Brain microvascular endothelial cell (primary cell): Measurements from ENCODE around the gene CLCF1.

ENCODE experiments used
- DNase-seq: peaks from one replicate; pipeline ENCODE4 v3.0.0-alpha.2; 2020
- H3K27ac ChIP-seq: fragments of 250-450 bp; sonication (Bioruptor Pico); 2 replicates; pipeline ENCODE4 v1.5.1; 2020; ENCODE audit warnings: mild to moderate bottlenecking, moderate library complexity
- H3K27me3 ChIP-seq: fragments of 250-450 bp; sonication (Bioruptor Pico); replicated peaks from 2 replicates; pipeline ENCODE4 v1.5.1; 2020; ENCODE audit warnings: mild to moderate bottlenecking
- H3K36me3 ChIP-seq: fragments of 250-450 bp; sonication (Bioruptor Pico); replicated peaks from 2 replicates; pipeline ENCODE4 v1.5.1; 2020; ENCODE audit warnings: mild to moderate bottlenecking
- H3K4me3 ChIP-seq: 2 replicates; pipeline ENCODE4 v1.5.1; 2011; ENCODE audit warnings: low read depth, mild to moderate bottlenecking, control low read depth, low read length, moderate library complexity
- CTCF ChIP-seq: IDR thresholded peaks from 2 replicates; pipeline ENCODE4 v1.5.1; 2011; ENCODE audit warnings: low read depth, mild to moderate bottlenecking, moderate library complexity, low read length, control low read depth, inconsistent platforms; ENCODE audit errors: missing control alignments
- in situ Hi-C: cut with HindIII; loops from 2 replicates; pipeline ENCODE4 v1.10.0; 2017; ENCODE audit warnings: low sequenced_read_pairs, low pct_ligation_motif_present

The CLCF1 gene

DNA sequence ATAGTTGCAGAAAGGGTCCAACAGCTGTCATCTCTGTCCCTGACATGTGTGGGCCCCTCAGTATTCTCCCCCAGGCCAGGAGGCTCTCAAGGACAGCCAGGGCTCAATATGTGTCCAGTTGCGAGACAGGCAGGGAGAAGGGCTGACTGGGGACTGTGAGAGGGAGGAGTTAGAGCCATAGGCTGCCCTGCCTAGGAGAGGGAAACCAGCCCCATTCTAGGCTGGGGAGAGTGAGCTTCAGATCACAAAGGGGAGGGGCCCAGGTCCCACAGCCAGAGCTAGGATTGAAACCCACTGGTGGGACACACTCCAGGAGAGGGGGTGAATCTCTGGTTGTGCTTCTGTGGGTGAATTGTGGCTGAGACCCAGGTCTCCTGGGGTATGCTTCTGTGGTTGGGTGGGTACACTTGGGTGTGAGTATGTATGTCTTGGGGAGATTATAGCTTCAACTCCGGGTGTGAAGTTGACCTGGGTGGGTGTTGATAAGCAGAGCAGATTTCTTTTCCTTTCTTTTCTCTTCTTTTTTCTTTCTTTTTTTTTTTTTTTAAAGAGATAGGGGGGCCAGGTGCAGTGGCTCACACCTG lies 40.0 kb upstream of the CLCF1 start:
- Histone ChIP-seq H3K4me3 (no peak overlapping the region), H3K36me3 (no peaks in the 10 kb centered on the region), H3K27me3 (peaks cover 15% of the 10 kb centered on the region), H3K27ac (no peak overlapping the region)
- in situ Hi-C loops = no loop called here
- no peak for TF ChIP-seq CTCF
- DNase-seq = no peak

- TF ChIP-seq CTCF = no peak
- H3K27ac ChIP-seq = no peak overlapping the region
These were observed 39.2 kb upstream of the CLCF1 start for GRCh38 chr11:67412495-67413179.

DNA sequence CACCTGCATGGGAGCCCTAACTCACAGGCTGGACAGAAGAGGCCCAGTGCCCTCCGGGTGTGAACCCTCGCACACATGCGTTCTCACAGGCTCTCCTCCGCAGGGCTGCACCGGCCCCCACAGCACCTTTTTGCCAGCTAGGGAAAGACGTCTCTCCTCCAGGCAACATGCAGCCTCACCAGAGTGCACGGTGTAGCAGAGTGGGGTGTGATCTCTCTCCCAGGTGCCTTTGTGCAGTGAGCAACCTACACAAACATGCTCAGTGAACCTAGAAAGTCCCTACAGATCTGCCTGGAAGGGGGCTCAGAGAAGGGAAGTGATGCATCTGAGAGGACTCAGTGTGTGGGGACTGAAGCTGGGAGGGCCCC lies 38.4 kb upstream of the CLCF1 start:
- H3K36me3 ChIP-seq = no peaks in the 10 kb centered on the region
- no peak overlapping the region for H3K27ac ChIP-seq
- TF ChIP-seq CTCF = no peak
- DNase-seq = no peak
- H3K4me3 ChIP-seq = no peak overlapping the region
- peaks cover 15% of the 10 kb centered on the region for H3K27me3 ChIP-seq
- in situ Hi-C loops = no loop called here

More at GRCh38 chr11:67412495-67413179, 39.2 kb upstream of the CLCF1 start:
- in situ Hi-C loops = no loop called here
- no peaks in the 10 kb centered on the region for H3K36me3 ChIP-seq
- no peak for DNase-seq
- H3K4me3 ChIP-seq = no peak overlapping the region
- H3K27me3 ChIP-seq = peaks cover 15% of the 10 kb centered on the region

GRCh38 chr11:67410984-67411784 lies 37.8 kb upstream of the CLCF1 start:
- no peak overlapping the region for H3K27ac ChIP-seq
- TF ChIP-seq CTCF = no peak
- no peak overlapping the region for H3K4me3 ChIP-seq
- H3K36me3 ChIP-seq = no peaks in the 10 kb centered on the region
- no peak for DNase-seq
- peaks cover 15% of the 10 kb centered on the region for H3K27me3 ChIP-seq
- in situ Hi-C loops = no loop called here

DNA sequence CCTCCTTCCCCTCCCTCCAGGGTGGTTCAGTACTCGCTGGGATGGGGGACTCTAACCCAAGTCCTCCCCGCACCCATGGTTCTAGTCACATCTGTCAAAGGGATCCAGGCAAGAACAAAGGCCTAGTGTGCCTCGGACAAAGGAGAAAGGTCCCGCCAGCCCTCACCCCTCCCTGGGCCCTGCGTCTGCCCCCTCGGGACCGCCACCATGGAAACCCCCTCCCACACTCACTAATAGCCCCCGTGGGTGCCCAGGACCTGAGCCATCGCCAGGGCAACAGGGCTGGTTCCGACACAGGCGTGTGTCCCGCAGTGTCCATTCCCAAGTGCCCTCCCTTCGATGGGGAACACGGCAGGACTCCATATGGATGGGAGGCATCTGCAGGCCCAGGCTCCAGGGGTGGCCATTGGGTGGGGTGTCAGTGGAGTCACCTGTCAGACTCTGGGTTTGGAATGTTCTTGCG lies 37.0 kb upstream of the CLCF1 start:
- in situ Hi-C loops = no loop called here
- H3K36me3 ChIP-seq = no peaks in the 10 kb centered on the region
- H3K27ac ChIP-seq = no peak overlapping the region
- no peak for TF ChIP-seq CTCF
- DNase-seq = no peak
- no peak overlapping the region for H3K4me3 ChIP-seq
- H3K27me3 ChIP-seq = peaks cover 15% of the 10 kb centered on the region
